HG02852 (cell line): ENCODE results near the gene TAS2R19.
"Not testable (repeated sequence)": the region's sequence is repeated elsewhere in the genome, so short reads cannot be mapped to it uniquely, and the experiment has no call there.

Experiments used
- ATAC-seq: cut with Tn5 transposase; IDR thresholded peaks from one replicate; pipeline ENCODE4 v1.9.1; 2021; ENCODE audit warnings: mild to moderate bottlenecking, moderate library complexity; ENCODE audit not compliant: unreplicated experiment

The TAS2R19 gene, protein sequence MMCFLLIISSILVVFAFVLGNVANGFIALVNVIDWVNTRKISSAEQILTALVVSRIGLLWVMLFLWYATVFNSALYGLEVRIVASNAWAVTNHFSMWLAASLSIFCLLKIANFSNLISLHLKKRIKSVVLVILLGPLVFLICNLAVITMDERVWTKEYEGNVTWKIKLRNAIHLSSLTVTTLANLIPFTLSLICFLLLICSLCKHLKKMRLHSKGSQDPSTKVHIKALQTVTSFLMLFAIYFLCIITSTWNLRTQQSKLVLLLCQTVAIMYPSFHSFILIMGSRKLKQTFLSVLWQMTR

DNA sequence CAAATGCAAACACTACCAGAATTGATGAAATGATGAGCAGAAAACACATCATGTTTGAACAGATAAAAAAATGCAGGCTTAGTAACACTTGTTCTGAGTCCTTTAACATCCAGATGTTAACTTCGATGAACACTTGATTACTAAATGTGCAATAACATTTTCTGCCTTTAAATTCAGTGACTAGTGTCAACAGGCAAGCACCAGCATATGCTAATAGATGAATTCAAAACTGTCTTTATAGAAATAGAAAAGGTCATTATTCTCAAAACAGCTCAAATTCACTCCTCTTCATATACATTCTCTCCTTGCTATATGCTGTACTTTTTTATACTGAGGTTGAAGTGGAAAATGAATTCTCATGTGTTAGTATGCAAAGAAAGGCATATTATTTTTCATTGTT, at the start of gene TAS2R19:
Gene TAS2R19, minus strand, starts transcription at position 101 of the 400 bp plus-strand sequence. Its CDS starts 49 bp downstream, at position 52.
- ATAC-seq = no peak

DNA sequence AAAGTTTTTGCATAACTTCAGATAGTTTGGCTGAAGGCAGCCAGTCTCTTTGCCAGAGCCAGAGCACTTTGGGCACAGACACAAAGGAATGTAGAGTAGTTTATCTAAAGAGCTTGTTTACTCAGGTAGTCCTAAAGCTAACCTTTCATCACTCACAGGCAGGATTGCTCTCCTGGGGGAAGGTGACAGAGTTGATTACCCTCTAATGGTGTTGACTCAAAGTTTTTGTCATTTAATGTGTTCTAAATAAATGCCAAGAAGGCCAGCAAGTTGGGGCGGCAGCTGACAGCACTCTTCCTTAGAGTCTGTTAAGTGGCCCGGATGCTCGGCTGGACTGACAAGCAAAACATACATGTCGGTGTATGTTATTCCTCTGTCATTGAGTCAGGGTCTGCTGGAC, 49.0 kb upstream of the TAS2R19 start:
- no peak for ATAC-seq

DNA sequence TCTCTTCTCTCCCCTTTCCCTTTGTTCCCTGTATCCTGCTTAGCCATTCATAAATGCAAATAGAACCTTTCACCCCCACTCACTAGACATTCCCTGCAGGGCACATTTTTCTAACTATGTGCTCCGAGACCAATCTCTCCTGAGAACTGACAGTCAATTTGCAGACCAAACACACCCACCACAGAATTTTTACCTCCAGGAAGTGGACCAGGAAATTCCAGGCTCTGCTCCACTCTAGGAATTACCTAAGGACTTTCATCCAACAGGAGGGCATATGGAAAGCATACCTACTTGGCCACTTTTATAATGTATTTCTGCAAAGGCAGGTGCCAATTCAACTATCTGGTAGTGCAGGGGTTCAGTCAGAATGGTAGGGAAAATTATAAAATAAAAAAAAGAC, 48.6 kb upstream of the TAS2R19 start:
- no peak for ATAC-seq

DNA sequence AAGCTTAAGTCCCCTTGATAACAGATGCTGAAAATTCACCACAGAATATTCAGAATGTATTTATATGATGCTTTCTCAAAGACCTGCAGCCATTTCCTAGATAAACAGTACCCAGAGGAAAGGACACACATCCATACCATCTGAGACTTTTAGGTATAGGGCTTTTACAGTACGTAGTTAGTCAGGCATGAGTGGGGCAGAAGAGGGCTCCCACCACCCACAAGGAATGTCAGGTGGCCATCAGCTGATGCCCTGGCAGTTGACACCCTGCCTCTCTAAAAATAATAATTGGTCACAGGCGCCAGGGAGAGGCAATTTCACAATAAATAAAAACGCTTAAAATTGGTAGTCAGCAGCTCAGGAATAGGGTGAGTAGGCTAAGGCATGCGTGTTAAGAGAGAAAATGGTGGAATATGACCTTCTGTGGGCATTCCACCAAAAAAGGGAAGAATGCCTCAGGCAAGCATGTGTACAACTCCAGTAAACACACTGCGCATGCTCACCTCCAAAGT, 47.5 kb upstream of the TAS2R19 start:
- no peak for ATAC-seq

DNA sequence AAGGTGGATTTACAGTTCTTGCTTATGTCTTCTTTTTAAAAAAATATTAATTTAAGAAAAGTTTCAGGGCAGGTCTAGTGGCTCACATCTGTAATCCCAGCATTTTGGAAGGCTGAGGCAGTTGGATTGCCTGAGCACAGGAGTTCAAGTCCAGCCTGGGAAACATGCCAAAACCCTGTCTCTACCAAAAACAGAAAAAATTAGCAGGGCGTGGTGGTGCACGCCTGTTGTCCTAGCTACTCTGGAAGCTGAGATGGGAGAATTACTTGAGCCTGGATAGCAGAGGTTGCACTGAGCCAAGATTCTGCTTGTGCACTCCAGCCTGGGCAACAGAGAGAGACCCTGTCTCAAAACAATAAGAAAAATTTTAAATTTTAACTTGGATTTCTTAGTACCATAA, 45.1 kb upstream of the TAS2R19 start:
- ATAC-seq = no peak

DNA sequence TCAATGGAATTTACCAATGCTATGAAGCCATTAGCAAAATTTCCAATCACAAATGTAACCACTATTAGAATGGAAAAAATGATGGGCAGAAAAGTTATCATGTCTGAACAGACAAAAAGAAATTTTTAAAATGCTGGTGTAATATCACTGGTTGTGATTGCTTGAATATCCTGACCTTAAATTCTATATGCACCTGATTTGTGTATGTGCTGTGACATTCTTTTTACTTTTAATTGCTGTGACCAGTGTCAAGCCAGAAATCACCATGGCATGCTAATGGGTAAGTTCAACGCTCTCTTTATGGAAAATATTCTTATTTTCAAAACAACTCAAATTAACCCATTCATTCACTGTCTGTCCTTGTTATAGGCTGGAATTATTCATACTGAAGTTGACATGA, 39.8 kb upstream of the TAS2R19 start, which contains the start of gene TAS2R46:
Gene TAS2R46, minus strand, starts transcription at position 101 of the 400 bp plus-strand sequence. Its CDS starts 0 bp downstream, at position 101.
- ATAC-seq = not testable (repeated sequence)

DNA sequence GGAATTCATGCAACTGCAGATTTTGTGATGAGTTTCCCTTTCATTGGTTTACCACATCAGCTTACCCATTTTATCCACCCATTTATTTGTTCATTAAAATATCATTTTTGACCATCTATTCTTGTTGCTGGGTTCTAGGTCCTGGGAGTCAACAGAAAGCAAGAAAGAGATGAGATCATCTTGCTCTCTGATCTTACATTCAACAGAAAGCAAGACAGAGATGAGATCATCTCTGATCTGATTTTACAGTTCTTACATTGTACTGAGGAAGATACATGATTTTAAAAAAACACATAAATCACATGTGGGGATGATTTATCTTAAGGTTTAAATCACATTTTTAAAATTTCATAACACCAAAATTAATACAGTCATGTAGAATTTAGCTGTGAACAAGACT, 37.4 kb upstream of the TAS2R19 start:
- no peak for ATAC-seq

DNA sequence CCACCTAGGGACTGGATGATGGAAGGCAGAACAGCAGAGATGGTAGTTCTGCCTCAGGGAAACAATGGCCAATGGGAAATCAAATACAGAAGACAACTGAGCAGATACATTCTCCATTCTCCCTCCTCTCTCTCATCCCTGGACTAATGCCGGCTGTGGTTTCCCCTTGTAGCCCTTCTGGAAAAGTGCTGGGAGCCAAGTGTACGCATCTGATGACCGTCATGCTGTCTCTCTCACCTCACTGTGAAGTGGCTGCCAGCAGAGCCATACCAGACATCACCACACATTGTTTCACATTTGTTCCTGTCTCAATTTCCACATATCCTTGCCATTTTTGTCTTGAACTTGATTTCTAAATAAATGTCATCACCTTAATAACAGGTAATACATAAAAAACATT, 36.6 kb upstream of the TAS2R19 start:
- ATAC-seq = no peak

DNA sequence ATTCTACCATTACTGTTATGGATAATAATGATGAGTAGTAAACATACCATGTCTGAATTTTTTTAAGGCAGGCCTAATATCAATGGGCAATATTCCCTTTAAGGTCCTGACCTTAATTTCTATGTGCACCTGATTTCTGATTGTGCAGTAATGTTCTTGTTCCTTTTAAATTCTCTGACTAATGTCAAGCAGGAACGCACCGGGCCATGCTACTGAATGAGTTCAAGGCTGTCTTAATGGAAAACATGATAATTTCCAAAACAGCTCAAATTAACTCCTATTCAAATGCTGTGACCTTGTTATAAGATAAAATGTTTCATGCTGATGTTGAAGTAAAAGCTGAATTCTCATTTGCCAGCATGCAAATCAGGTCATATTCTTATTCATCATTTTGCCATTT, 32.9 kb upstream of the TAS2R19 start:
- no peak for ATAC-seq

DNA sequence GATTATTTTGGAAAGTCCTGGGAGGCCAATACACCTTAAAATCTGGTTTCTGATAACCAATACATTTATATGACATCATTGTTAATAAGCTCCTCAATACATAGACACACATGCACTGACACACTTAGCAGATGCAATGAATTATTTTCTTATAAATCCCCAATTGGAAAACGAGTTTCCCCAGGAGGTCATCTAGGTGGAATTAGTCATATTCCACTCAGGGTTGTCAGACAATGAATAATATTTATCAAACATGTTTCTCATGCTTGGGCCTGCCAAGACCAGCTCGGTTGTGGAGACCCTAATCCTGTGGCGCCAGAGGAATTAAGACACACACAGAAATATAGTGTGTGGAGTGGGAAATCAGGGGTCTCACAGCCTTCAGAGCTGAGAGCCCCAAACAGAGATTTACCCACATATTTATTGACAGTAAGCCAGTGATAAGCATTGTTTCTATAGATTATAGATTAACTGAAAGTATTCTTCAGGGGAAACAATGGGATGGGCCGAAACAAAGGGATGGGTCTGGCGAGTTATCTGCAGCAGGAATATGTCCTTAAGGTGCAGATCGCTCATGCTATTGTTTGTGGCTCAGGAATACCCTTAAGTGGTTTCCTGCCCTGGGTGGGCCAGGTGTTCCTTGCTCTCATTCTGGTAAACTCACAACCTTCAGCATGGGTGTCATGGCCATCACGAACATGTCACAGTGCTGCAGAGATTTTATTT, 27.5 kb upstream of the TAS2R19 start:
- not testable (repeated sequence) for ATAC-seq

DNA sequence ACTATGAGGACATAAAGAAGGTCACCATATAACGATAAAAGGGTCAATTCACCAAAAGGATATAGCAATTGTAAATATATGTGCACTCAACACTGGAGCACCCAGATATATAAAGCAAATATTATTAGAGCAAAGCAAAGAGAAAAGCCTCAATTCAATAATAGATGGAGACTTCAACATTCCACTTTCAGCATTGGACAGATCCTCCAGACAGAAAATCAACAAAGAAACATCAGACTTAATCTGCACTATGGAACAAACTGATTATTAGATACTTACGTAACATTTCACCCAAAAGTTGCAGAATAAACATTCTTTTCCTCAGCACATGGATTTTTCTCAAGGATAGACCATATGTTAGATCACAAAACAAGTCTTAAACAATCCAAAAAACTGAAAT, 18.9 kb upstream of the TAS2R19 start:
- not testable (repeated sequence) for ATAC-seq

DNA sequence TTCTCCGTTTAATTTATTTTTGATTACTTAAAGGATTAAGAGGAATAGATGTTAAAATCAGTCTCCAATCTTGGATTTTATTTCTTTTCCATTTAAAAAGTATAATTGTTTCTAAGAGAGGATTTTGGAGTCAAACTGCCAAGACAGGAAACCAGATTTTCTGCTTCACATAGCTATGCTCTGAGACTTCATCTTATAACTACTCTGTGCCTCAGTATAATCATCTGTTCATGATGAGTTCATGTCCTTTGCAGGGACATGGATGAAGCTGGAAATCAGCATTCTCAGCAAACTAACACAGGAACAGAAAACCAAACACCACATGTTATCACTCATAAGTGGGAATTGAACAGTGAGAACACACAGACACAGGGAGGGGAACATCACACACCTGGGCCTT, 17.7 kb upstream of the TAS2R19 start:
- ATAC-seq = no peak

DNA sequence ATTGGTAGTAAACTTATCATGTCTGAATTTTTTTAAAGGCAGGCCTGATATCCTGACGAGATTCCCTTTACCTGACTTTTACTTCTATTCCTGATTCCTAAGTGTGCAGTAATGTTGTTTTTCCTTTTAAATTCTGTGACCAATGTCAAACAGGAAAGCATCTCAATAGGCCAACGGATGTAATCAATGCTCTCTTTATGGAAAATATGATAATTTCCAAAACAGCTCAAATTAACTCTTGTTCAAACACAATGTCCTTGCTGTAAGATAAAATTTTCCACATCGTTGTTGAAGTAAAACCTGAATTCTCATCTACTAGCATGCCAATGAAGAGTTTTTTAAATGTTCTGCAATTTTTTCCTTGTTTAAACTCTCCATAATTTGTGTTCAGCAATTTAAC, 16.8 kb upstream of the TAS2R19 start:
- ATAC-seq = no peak

DNA sequence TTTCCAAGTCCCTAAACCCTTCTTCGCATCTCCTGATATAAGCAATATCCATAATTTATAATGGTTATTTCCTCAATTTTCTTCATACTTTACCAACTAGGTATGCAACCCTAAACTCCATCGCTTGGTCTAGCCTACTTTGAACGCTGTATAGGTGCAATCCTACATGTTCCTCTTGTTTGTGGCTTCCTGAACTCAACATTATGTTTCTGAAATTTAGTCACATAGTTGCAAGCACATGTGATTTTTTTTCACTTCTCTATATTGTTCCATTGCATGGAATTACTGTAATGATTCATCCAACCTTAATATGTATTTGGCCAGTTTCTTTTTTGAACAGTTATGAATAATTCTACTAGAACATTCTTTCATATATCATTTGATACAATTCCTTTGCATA, 11.5 kb upstream of the TAS2R19 start:
- peak; percentile 79 for ATAC-seq

DNA sequence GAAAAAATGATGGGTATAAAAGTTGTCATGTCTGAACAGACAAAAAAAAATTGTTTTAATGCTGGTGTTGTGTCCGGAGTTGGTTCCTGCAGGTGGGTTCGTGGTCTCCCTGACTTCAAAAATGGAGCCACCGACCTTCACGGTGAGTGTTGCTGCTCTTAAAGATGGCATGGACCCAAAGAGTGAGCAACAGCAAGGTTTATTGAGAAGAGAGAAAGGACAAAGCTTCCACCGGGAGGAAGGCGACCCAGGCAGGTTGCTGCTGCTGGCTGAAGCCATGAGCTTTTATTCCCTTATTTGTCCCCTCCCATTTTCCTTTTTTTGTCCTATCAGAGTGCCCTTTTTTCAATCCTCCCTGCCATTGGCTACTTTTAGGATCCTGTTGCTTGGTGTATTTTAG, 8.9 kb upstream of the TAS2R19 start, which contains the start of gene TAS2R31:
Gene TAS2R31, minus strand, starts transcription at position 101 of the 400 bp plus-strand sequence. Its CDS starts 72 bp downstream, at position 29.
- no peak for ATAC-seq

DNA sequence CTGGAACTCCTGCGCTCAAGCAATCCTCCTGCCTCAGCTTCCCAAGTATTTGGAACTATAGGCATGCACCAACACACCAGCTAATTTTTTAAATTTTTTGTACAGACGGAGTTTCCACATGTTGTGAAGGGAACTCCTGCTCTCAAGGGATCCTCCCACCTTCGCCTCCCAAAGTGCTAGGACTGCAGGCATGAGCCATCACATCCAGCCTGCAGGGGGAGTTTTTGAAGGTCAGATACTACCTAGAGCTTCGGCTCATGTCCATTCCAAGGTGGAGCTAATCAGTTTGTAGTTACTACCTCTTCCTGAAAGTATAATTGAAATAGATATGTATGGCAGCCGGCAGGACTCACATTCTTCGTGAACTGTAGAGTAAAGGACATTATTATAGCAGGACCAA, 3.7 kb upstream of the TAS2R19 start:
- no peak for ATAC-seq

DNA sequence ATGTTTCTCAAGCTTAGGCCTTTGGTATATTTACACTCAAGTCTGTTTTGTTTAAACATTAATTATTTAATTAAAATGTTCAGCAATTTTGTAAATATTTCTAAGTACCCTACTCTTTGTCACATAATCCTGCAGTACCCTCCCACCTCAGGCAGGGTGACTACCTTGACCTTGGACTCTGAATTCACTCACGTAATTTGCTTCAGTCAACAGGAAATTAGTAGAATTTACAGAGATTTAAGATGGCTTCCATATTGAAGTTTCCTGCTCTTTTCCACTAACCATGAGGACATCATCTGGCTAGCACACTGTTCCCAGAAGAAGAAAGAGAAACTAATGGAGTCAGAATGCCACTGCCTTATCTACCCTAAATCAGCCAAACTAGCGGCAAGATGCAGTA, 967 bp upstream of the TAS2R19 start:
- no peak for ATAC-seq

DNA sequence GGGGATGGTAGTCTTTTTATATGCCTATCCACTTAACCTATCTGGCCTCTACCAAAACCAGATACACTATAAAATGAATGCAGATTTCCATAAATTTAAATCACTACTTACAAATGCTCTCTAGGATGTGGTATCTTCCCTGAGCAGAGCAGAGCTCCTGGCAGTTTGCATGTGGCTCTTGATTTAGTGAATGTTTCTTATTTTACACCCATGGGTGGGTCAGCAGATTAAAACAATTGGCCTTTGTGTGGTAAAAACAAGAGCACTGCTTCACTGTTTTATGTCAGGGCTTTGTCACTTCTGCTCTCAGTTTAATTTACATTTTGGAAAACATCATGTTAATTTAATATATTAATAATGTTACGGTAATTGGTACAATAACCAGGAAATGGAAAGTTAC, 5.5 kb downstream of the TAS2R19 start:
- no peak for ATAC-seq

DNA sequence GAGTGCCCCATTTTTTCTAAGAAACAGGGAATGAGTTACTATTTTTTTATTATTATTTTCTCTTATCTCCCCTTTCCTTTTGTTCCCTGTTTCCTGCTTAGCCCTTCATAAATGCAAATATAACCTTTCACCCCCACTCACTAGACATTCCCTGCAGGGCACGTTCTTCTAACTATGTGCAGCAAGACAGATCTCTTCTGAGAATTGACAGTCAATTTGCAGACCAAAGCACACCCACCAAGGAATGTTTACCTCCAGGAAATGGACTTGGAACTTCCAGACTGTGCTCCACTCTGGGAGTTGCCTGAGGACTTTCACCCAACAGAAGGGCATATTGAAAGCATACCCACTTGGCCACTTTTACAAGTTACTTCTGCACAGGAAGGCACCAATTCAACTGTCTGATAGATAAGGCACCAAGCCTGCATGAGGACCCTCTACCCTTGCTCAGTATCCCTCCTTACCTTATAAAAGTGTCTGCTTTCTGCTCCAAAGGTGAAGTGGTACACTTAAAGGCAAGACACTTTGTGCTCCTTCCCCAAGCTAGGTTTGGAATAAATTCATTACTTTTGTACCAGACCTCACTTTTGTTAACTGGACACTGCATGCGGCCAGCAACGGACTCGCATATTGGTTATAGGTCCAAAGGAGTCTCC, 6.5 kb downstream of the TAS2R19 start:
- no peak for ATAC-seq

DNA sequence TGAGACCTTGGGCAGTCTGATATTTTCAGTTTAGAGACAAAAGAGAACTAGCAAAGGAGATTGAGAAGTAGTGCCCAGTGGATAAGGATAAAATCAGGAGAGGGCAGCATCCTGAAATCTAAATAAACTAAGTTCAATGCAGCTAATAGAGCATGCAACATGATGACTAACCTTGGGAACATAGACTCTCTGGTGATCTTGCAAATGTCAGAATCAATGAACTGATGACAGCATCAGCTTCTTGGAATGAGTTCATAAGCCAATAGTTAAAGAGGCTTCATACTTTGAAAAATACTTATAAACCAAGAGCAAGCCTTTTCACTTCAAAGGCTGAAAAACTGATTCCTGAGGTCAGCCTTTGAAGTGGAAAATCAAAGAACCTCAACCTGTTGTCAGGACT, 8.2 kb downstream of the TAS2R19 start:
- ATAC-seq = no peak

DNA sequence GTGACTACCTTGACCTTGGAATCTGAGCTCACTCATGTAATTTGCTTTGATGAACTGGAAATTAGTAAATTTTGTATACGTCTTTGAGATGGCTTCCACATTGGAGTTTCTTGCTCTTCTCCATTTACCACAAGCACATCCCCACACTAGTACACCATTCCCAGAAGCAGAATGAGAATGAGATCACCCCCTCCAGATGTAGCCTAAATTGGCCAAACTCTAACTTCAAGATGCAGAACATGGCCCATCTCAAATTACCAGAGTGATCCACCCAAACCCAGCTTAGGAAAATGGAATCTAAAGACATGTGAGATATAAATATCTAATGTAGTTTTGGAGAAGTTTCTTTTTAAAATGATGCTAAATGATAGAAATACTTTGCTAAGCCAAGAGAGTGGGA, 14.8 kb downstream of the TAS2R19 start:
- ATAC-seq = no peak

DNA sequence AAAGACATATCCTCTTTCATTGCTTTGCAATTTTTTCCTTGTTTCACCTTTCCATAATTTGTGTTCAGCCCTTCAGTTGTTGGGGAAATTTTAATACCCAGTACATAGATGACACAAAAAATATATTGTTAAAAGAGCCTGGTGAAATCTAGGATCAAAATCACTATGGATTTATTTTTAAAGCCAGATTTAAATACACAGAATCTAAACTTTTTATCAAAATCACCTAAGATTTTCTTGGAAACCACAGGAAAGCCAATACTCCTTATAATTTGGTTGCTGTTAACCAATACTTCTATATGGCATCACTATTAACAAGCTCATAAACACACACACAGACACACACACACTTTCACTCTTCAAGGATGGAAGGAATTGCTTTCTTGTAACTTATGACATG, 24.2 kb downstream of the TAS2R19 start, which contains the start of gene TAS2R20:
Gene TAS2R20, minus strand, starts transcription at position 101 of the 400 bp plus-strand sequence. CDS start 429 bp downstream, outside the sequence.
- ATAC-seq = no peak
